MCF 10A (cell line): ENCODE results near the gene ERC2. TPM values are rescaled to one million over a fixed set of nuclear protein-coding genes. Genes with fewer than 3 reads are reported as not detected.
A peak's percentile ranks its signal among the peaks of the same experiment; 100 is the strongest.

ENCODE experiments used
- BruUV-seq: library from RNA; stranded (reverse); fragments of 400-500 nt; replicated peaks from 2 replicates; lab custom pipeline; 2021; lab: Mats Ljungman, UMichigan
- CTCF ChIA-PET: fragments of 300-600 bp; sonication (Branson Sonifier 250); formaldehyde crosslinking; extraction: SDS; loops from one replicate; lab custom pipeline; 2021; ENCODE audit warnings: antibody characterized with exemption, inconsistent platforms; lab: Yijun Ruan, JAX
- POLR2A ChIA-PET: fragments of 300-600, 350-650 bp; sonication (Branson Sonifier 250); formaldehyde crosslinking; extraction: SDS; loops from one replicate; lab custom pipeline; 2020; ENCODE audit warnings: antibody characterized with exemption, inconsistent platforms; lab: Yijun Ruan, JAX
- DNase-seq: peaks from one replicate; pipeline ENCODE4 v3.0.0-alpha.2; 2018; ENCODE audit not compliant: unreplicated experiment
- H3K27ac Mint-ChIP-seq: one replicate; pipeline ENCODE4 v1.8.0; 2022; ENCODE audit warnings: mild to moderate bottlenecking, low read depth, mixed read lengths; ENCODE audit not compliant: unreplicated experiment
- H3K27me3 Mint-ChIP-seq: one replicate; pipeline ENCODE4 v1.8.0; 2022; ENCODE audit warnings: mixed read lengths; ENCODE audit not compliant: insufficient read depth, unreplicated experiment
- H3K36me3 Mint-ChIP-seq: one replicate; pipeline ENCODE4 v1.8.0; 2022; ENCODE audit warnings: mild to moderate bottlenecking, moderate library complexity, mixed read lengths; ENCODE audit not compliant: insufficient read depth, unreplicated experiment
- H3K4me1 Mint-ChIP-seq: one replicate; pipeline ENCODE4 v1.8.0; 2022; ENCODE audit warnings: mixed read lengths; ENCODE audit not compliant: insufficient read depth, unreplicated experiment
- H3K4me3 Mint-ChIP-seq: one replicate; pipeline ENCODE4 v1.8.0; 2022; ENCODE audit warnings: mild to moderate bottlenecking, moderate library complexity, mixed read lengths; ENCODE audit not compliant: unreplicated experiment
- H3K9me3 Mint-ChIP-seq: one replicate; pipeline ENCODE4 v1.8.0; 2022; ENCODE audit warnings: mixed read lengths; ENCODE audit not compliant: unreplicated experiment
- intact Hi-C: fragments of 100-400 bp; cut with micrococcal nuclease; formaldehyde crosslinking; loops from 2 replicates; pipeline ENCODE4 v1.14.1; 2022
- total RNA-seq: library from RNA; stranded (reverse); gene quantifications from 2 replicates; pipeline ENCODE4 v1.2.3, GENCODE V29; 2022
- TF ChIP-seq, protein P1 (sequence below): fragments of 200-600 bp; IDR thresholded peaks from one replicate; pipeline ENCODE4 v1.8.0; 2022; ENCODE audit warnings: antibody characterized with exemption, mild to moderate bottlenecking; ENCODE audit not compliant: unreplicated experiment

ERC2 gene
- total RNA-seq, 1 experiment from 2014 or later, result 0.42 TPM

DNA sequence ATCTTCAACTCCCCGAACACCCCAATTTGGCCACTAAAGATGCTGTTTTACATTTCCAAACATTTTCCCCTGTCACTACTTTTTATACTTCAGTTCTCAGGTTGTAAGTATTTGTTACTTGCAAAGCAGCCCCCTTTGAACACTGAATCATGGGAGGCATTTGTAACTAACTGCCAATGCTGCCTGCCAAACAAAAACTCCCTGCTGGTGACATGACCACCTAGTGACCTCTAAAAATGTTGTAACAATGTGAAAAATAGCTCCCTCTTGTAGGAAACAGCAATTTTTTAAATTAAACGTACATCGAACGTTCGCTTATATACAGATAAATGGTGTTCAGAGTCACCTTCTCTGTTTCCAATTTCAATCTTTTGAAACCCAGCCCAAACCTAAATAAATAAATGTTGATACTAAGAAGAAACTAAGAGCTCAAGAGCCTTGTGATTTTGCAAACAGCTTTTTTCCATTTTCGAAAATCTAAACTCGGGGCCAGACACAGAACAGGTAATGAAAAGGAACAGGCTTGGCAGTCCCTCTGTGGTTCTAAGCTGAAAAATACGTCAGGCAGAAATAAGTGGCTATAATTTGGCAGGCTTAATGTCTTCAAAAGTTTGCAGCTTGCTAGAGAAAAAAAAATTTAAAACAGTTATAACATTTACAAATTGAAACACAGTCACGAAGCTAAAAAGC is 712.6 kb downstream of the ERC2 start:
- no TSS peak for BruUV-seq
- TF ChIP-seq, protein P1, sequence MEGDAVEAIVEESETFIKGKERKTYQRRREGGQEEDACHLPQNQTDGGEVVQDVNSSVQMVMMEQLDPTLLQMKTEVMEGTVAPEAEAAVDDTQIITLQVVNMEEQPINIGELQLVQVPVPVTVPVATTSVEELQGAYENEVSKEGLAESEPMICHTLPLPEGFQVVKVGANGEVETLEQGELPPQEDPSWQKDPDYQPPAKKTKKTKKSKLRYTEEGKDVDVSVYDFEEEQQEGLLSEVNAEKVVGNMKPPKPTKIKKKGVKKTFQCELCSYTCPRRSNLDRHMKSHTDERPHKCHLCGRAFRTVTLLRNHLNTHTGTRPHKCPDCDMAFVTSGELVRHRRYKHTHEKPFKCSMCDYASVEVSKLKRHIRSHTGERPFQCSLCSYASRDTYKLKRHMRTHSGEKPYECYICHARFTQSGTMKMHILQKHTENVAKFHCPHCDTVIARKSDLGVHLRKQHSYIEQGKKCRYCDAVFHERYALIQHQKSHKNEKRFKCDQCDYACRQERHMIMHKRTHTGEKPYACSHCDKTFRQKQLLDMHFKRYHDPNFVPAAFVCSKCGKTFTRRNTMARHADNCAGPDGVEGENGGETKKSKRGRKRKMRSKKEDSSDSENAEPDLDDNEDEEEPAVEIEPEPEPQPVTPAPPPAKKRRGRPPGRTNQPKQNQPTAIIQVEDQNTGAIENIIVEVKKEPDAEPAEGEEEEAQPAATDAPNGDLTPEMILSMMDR, result no peak
- Mint-ChIP-seq H3K9me3 (no peaks in the 10 kb centered on the region), H3K4me1 (peaks cover 1% of the 10 kb centered on the region), H3K36me3 (no peaks in the 10 kb centered on the region), H3K27me3 (no peaks in the 10 kb centered on the region), H3K4me3 (no peak overlapping the region), H3K27ac (no peak overlapping the region)
- ChIA-PET POLR2A (interaction anchor here (1.0 kb wide), 1 partner anchor 902 kb away, joined by 3 read pairs; no protein-coding TSS in a partner anchor), CTCF (interaction anchor here (0.6 to 2.9 kb wide), 5 partner anchors 9 to 371 kb away, joined by 3 to 13 read pairs (median 3); no protein-coding TSS in a partner anchor)
- intact Hi-C loops, result no loop called here
- no peak for DNase-seq

DNA sequence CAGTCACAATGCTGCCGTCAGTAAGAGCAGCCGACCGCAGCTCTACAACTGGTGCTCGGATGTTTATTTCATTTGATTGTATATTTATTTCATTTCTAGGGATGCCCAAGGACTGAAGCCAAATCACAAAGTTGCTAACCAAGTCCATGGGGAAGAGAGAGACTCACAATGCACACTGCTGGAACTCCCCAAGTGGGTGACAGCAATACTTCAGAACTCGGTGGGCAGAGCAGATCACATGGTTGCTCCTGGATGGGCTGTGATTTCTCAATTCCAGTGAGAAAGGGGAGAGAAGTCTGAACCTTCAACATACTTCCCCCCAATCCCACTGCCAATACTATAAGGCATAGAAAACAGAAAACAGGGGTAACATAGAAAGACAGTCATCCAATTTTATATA is 715.4 kb downstream of the ERC2 start:
- BruUV-seq, result no TSS peak
- Mint-ChIP-seq H3K36me3 (no peaks in the 10 kb centered on the region), H3K4me1 (peaks cover 7% of the 10 kb centered on the region), H3K4me3 (no peak overlapping the region), H3K27me3 (no peaks in the 10 kb centered on the region), H3K27ac (no peak overlapping the region), H3K9me3 (no peaks in the 10 kb centered on the region)
- intact Hi-C loops, result no loop called here
- DNase-seq, result no peak
- TF ChIP-seq, protein P1, result no peak
- POLR2A ChIA-PET, result no interaction called here
- CTCF ChIA-PET, result interaction anchor here (1.0 to 1.3 kb wide), 3 partner anchors 13 to 144 kb away, joined by 3 read pairs; no protein-coding TSS in a partner anchor

DNA sequence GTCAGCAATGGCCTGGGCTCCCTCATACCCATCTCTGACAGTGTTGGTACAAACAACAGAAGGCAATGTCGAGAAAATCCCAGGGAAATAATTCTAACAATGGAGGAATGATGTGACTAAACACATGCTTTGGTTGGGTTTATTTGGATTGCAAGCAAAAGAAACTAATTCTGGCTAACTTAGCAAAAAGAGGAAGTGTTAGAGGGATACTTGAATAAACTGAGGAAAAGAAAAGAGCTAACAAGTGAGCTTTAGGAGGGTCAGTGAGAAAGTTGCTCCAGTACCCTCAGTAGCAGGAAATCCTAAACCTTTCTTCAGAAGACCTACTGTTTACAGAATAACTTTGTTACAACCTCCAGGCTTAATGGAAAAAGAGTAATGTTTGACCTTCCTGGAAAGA is 716.5 kb downstream of the ERC2 start:
- intact Hi-C loops, result no loop called here
- ChIA-PET POLR2A (no interaction called here), CTCF (interaction anchor here (0.6 to 1.4 kb wide), 6 partner anchors 9 to 899 kb away, joined by 3 to 5 read pairs (median 3); no protein-coding TSS in a partner anchor)
- BruUV-seq, result no TSS peak
- no peaks in the 10 kb centered on the region for H3K27me3 Mint-ChIP-seq
- no peaks in the 10 kb centered on the region for H3K9me3 Mint-ChIP-seq
- no peaks in the 10 kb centered on the region for H3K36me3 Mint-ChIP-seq
- no peak overlapping the region for H3K27ac Mint-ChIP-seq
- DNase-seq, result no peak
- H3K4me1 Mint-ChIP-seq, result peaks cover 7% of the 10 kb centered on the region
- TF ChIP-seq, protein P1, result no peak
- H3K4me3 Mint-ChIP-seq, result no peak overlapping the region

- Mint-ChIP-seq H3K27ac (peak overlapping the region; percentile 47), H3K36me3 (no peaks in the 10 kb centered on the region), H3K9me3 (no peaks in the 10 kb centered on the region), H3K27me3 (no peaks in the 10 kb centered on the region), H3K4me1 (peaks cover 7% of the 10 kb centered on the region), H3K4me3 (no peak overlapping the region)
- BruUV-seq, result no TSS peak
- DNase-seq, result peak; percentile 82
- TF ChIP-seq, protein P1, result no peak
- CTCF ChIA-PET, result interaction anchor here (0.6 to 1.4 kb wide), 3 partner anchors 264 to 897 kb away, joined by 3 to 4 read pairs (median 3); no protein-coding TSS in a partner anchor
- intact Hi-C loops, result no loop called here
- POLR2A ChIA-PET, result interaction anchor here (0.7 to 1.2 kb wide), 2 partner anchors 9 to 51 kb away, joined by 3 to 4 read pairs; no protein-coding TSS in a partner anchor
Observed at GRCh38 chr3:55750525-55750924, 717.7 kb downstream of the ERC2 start.
